GM23248 (cell line): Measurements from ENCODE around the gene TLE3.

Source experiments
- EZH2 ChIP-seq: fragments of 200-600 bp; sonication (generic); IDR thresholded peaks from 2 replicates; pipeline ENCODE4 v1.6.1; 2018; ENCODE audit warnings: antibody characterized with exemption, mild to moderate bottlenecking; ENCODE audit not compliant: insufficient read depth, poor library complexity, severe bottlenecking
- EZH2phosphoT487 ChIP-seq: fragments of 200-600 bp; sonication (generic); IDR thresholded peaks from 2 replicates; pipeline ENCODE4 v1.6.1; 2018; ENCODE audit warnings: antibody characterized with exemption, moderate library complexity, mild to moderate bottlenecking, low read depth; ENCODE audit not compliant: insufficient read depth

- no peak for TF ChIP-seq EZH2
- TF ChIP-seq EZH2phosphoT487, result no peak
Observed at GRCh38 chr15:70036585-70037291, 61.0 kb downstream of the TLE3 start.
